ENCODE measurements around the gene TCF7L1. TPM values are rescaled to one million over a fixed set of nuclear protein-coding genes. Genes with fewer than 3 reads are reported as not detected.

The TCF7L1 gene
- total RNA-seq, 2 experiments from 2014 or later, result not detected

GRCh38 chr2:85276571-85277118, 143.5 kb downstream of the TCF7L1 start:
- POLR2A ChIA-PET, result no interaction called here

GRCh38 chr2:85277416-85278158, 144.4 kb downstream of the TCF7L1 start:
- TF ChIP-seq, protein P1, sequence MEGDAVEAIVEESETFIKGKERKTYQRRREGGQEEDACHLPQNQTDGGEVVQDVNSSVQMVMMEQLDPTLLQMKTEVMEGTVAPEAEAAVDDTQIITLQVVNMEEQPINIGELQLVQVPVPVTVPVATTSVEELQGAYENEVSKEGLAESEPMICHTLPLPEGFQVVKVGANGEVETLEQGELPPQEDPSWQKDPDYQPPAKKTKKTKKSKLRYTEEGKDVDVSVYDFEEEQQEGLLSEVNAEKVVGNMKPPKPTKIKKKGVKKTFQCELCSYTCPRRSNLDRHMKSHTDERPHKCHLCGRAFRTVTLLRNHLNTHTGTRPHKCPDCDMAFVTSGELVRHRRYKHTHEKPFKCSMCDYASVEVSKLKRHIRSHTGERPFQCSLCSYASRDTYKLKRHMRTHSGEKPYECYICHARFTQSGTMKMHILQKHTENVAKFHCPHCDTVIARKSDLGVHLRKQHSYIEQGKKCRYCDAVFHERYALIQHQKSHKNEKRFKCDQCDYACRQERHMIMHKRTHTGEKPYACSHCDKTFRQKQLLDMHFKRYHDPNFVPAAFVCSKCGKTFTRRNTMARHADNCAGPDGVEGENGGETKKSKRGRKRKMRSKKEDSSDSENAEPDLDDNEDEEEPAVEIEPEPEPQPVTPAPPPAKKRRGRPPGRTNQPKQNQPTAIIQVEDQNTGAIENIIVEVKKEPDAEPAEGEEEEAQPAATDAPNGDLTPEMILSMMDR (conservative IDR thresholded peaks at IDR 0.05; ENCODE audit: low read length), result no peak
- TF ChIP-seq EZH2phosphoT487 (IDR thresholded peaks at IDR 0.05; ENCODE audit: borderline replicate concordance, low read depth, low read length), result no peak
- Histone ChIP-seq H3K36me3 (ENCODE audit: insufficient read depth, low read length) (no peaks in the 10 kb centered on the region), H4K20me1 (ENCODE audit: insufficient read depth, low read length) (no peaks in the 10 kb centered on the region), H3K9me3 (ENCODE audit: low read length) (no peaks in the 10 kb centered on the region), H3K9me2 (ENCODE audit: insufficient read depth, low read length) (no peaks in the 10 kb centered on the region), H3K4me3 (ENCODE audit: low read depth, low read length, poor library complexity, severe bottlenecking) (no peak overlapping the region), H3K4me2 (ENCODE audit: low read length) (no peak overlapping the region), H3K79me2 (ENCODE audit: insufficient read depth, low read depth, low read length) (no peaks in the 10 kb centered on the region), H3K27ac (ENCODE audit: low read depth, low read length, poor library complexity, severe bottlenecking) (no peak overlapping the region), H3K4me1 (ENCODE audit: insufficient read depth, low read length, poor library complexity, severe bottlenecking) (no peaks in the 10 kb centered on the region), H2AFZ (ENCODE audit: low read length) (no peak overlapping the region)
- intact Hi-C loops (cut with micrococcal nuclease; ENCODE audit: unreplicated experiment), result no loop called here
- ChIA-PET POLR2A (interaction anchor here (0.6 kb wide), 1 partner anchor 239 kb away, joined by 3 read pairs; no protein-coding TSS in a partner anchor), CTCF (ENCODE audit: unreplicated experiment) (no interaction called here)
- no peak for DNase-seq (ENCODE audit: low spot score)
- no TSS peak for BruUV-seq (replicated peaks)

More at GRCh38 chr2:85276571-85277118, 143.5 kb downstream of the TCF7L1 start:
- TF ChIP-seq, protein P1 (conservative IDR thresholded peaks at IDR 0.05; ENCODE audit: low read length), result no peak
- TF ChIP-seq EZH2phosphoT487 (IDR thresholded peaks at IDR 0.05; ENCODE audit: borderline replicate concordance, low read depth, low read length), result no peak
- H3K4me1 ChIP-seq (ENCODE audit: insufficient read depth, low read length, poor library complexity, severe bottlenecking), result no peaks in the 10 kb centered on the region
- H3K27ac ChIP-seq (ENCODE audit: low read depth, low read length, poor library complexity, severe bottlenecking), result no peak overlapping the region
- H3K9me2 ChIP-seq (ENCODE audit: insufficient read depth, low read length), result no peaks in the 10 kb centered on the region
- no peaks in the 10 kb centered on the region for H3K79me2 ChIP-seq (ENCODE audit: insufficient read depth, low read depth, low read length)
- no peak overlapping the region for H2AFZ ChIP-seq (ENCODE audit: low read length)
- H3K9me3 ChIP-seq (ENCODE audit: low read length), result no peaks in the 10 kb centered on the region
- no peaks in the 10 kb centered on the region for H3K36me3 ChIP-seq (ENCODE audit: insufficient read depth, low read length)
- no peak overlapping the region for H3K4me3 ChIP-seq (ENCODE audit: low read depth, low read length, poor library complexity, severe bottlenecking)
- H3K4me2 ChIP-seq (ENCODE audit: low read length), result no peak overlapping the region
- CTCF ChIA-PET (ENCODE audit: unreplicated experiment), result no interaction called here
- BruUV-seq (replicated peaks), result no TSS peak
- intact Hi-C loops (cut with micrococcal nuclease; ENCODE audit: unreplicated experiment), result no loop called here
- no peak for DNase-seq (ENCODE audit: low spot score)
- no peaks in the 10 kb centered on the region for H4K20me1 ChIP-seq (ENCODE audit: insufficient read depth, low read length)

GRCh38 chr2:85278361-85278760, 145.2 kb downstream of the TCF7L1 start:
- no peaks in the 10 kb centered on the region for H3K36me3 ChIP-seq (ENCODE audit: insufficient read depth, low read length)
- BruUV-seq (replicated peaks), result no TSS peak
- H3K4me2 ChIP-seq (ENCODE audit: low read length), result no peak overlapping the region
- intact Hi-C loops (cut with micrococcal nuclease; ENCODE audit: unreplicated experiment), result no loop called here
- POLR2A ChIA-PET, result no interaction called here
- no peak for DNase-seq (ENCODE audit: low spot score)
- CTCF ChIA-PET (ENCODE audit: unreplicated experiment), result no interaction called here
- no peaks in the 10 kb centered on the region for H3K9me2 ChIP-seq (ENCODE audit: insufficient read depth, low read length)
- H3K79me2 ChIP-seq (ENCODE audit: insufficient read depth, low read depth, low read length), result no peaks in the 10 kb centered on the region
- H3K27ac ChIP-seq (ENCODE audit: low read depth, low read length, poor library complexity, severe bottlenecking), result no peak overlapping the region
- TF ChIP-seq EZH2phosphoT487 (IDR thresholded peaks at IDR 0.05; ENCODE audit: borderline replicate concordance, low read depth, low read length), result no peak
- TF ChIP-seq, protein P1 (conservative IDR thresholded peaks at IDR 0.05; ENCODE audit: low read length), result no peak
- no peaks in the 10 kb centered on the region for H4K20me1 ChIP-seq (ENCODE audit: insufficient read depth, low read length)
- H3K4me3 ChIP-seq (ENCODE audit: low read depth, low read length, poor library complexity, severe bottlenecking), result no peak overlapping the region
- H2AFZ ChIP-seq (ENCODE audit: low read length), result no peak overlapping the region
- no peaks in the 10 kb centered on the region for H3K4me1 ChIP-seq (ENCODE audit: insufficient read depth, low read length, poor library complexity, severe bottlenecking)
- no peaks in the 10 kb centered on the region for H3K9me3 ChIP-seq (ENCODE audit: low read length)

Measured in OCI-LY7 (cell line).